HCT116 (cell line): Measurements from ENCODE around the gene SLC28A2. TPM values are rescaled to one million over a fixed set of nuclear protein-coding genes. Genes with fewer than 3 reads are reported as not detected.

Experiments
- ATAC-seq: fragments of 200-7000 bp; cut with Tn5 transposase; 2 replicates; pipeline ENCODE4 v1.9.1; 2020; ENCODE audit warnings: mild to moderate bottlenecking, moderate library complexity
- BruUV-seq: library from RNA; stranded (reverse); fragments of 400-500 nt; replicated peaks from 2 replicates; lab custom pipeline; 2021; lab: Mats Ljungman, UMichigan
- CTCF ChIA-PET: fragments of 300-600 bp; sonication (Branson Sonifier 250); formaldehyde crosslinking; loops from one replicate; lab custom pipeline; 2021; ENCODE audit warnings: antibody characterized with exemption; lab: Charles Lee
- POLR2A ChIA-PET: fragments of 300-600, 350-600 bp; sonication (Branson Sonifier 250); formaldehyde crosslinking; loops from one replicate; lab custom pipeline; 2021; ENCODE audit warnings: antibody characterized with exemption; lab: Charles Lee
- RAD21 ChIA-PET, 2 experiments: fragments of 300-600 bp; sonication (Branson Sonifier 250); formaldehyde crosslinking; loops; one replicate each; lab custom pipeline; 2023; ENCODE audit warnings: low total read pairs in 2 of 2; ENCODE audit not compliant: uncharacterized antibody in 2 of 2, unreplicated experiment in 2 of 2, low non-redundant PET in 1 of 2; lab: Charles Lee
- DNase-seq: peaks from one replicate; pipeline ENCODE4 v3.0.0-alpha.2; 2010; ENCODE audit warnings: low read depth, low spot score
- H2AFZ ChIP-seq: fragments of 200-600 bp; shearing (Covaris generic), sonication (generic); 2 replicates; pipeline ENCODE4 v1.6.1; 2017; ENCODE audit warnings: low read depth, mixed run types, mixed read lengths, antibody characterized with exemption, low read length; ENCODE audit not compliant: poor library complexity, severe bottlenecking
- H3K27ac ChIP-seq: 2 replicates; pipeline ENCODE4 v1.5.1; 2012; ENCODE audit warnings: low read depth, low read length
- H3K27me3 ChIP-seq: fragments of 200-600 bp; sonication (generic); 2 replicates; pipeline ENCODE4 v1.6.1; 2016; ENCODE audit warnings: mixed run types, low read length, mixed read lengths; ENCODE audit not compliant: insufficient read depth
- H3K36me3 ChIP-seq, 2 experiments: fragments of 200-500 bp in 1 of 2; fragments of 200-600 bp in 1 of 2; sonication (Bioruptor generic) in 1 of 2; sonication (generic) in 1 of 2; 2 replicates each; pipeline versions ENCODE4 v1.5.1 to v1.6.1; 2014 to 2016; ENCODE audit warnings: low read length in 2 of 2, inconsistent platforms in 1 of 2, mixed read lengths in 1 of 2, mixed run types in 1 of 2; ENCODE audit not compliant: insufficient read depth in 2 of 2, control insufficient read depth in 1 of 2
- H3K4me1 ChIP-seq, 2 experiments: fragments of 200-600 bp in 1 of 2; sonication (generic) in 1 of 2; 2 replicates each; pipeline versions ENCODE4 v1.5.1 to v1.6.1; 2012 to 2017; ENCODE audit warnings: low read length in 2 of 2, inconsistent platforms in 1 of 2, mild to moderate bottlenecking in 1 of 2, mixed read lengths in 1 of 2, mixed run types in 1 of 2, moderate library complexity in 1 of 2; ENCODE audit not compliant: insufficient read depth in 2 of 2, control insufficient read depth in 1 of 2
- H3K4me2 ChIP-seq: fragments of 200-600 bp; sonication (generic); 2 replicates; pipeline ENCODE4 v1.6.1; 2017; ENCODE audit warnings: mixed run types, low read length, mixed read lengths
- H3K4me3 ChIP-seq, 2 experiments: fragments of 200-600 bp in 1 of 2; sonication (generic) in 1 of 2; replicated peaks in 1 of 2; 2 replicates each; pipeline ENCODE4 v1.5.1; 2011 to 2016; ENCODE audit warnings: low read length in 2 of 2, control low read depth in 1 of 2, low read depth in 1 of 2, mild to moderate bottlenecking in 1 of 2, mixed read lengths in 1 of 2, mixed run types in 1 of 2
- H3K79me2 ChIP-seq: fragments of 200-600 bp; sonication (generic); 2 replicates; pipeline ENCODE4 v1.6.1; 2017; ENCODE audit warnings: mild to moderate bottlenecking, mixed run types, low read length, moderate library complexity, mixed read lengths; ENCODE audit not compliant: insufficient read depth
- H3K9ac ChIP-seq: fragments of 200-600 bp; sonication (generic); 2 replicates; pipeline ENCODE4 v1.6.1; 2016; ENCODE audit warnings: low read length, mixed read lengths
- H3K9me2 ChIP-seq: fragments of 200-600 bp; sonication (generic), shearing (Covaris generic); 2 replicates; pipeline ENCODE4 v1.6.1; 2017; ENCODE audit warnings: mixed run types, mild to moderate bottlenecking, moderate library complexity; ENCODE audit not compliant: insufficient read depth
- H3K9me3 ChIP-seq, 2 experiments: fragments of 200-500 bp in 1 of 2; fragments of 200-600 bp in 1 of 2; sonication (Bioruptor generic) in 1 of 2; sonication (generic) in 1 of 2; 2 replicates each; pipeline ENCODE4 v1.6.1; 2014 to 2017; ENCODE audit warnings: low read length in 2 of 2, mixed read lengths in 2 of 2, inconsistent platforms in 1 of 2, low read depth in 1 of 2, mild to moderate bottlenecking in 1 of 2, mixed run types in 1 of 2, moderate library complexity in 1 of 2; ENCODE audit not compliant: control insufficient read depth in 1 of 2, insufficient read depth in 1 of 2
- H4K20me1 ChIP-seq: fragments of 200-600 bp; sonication (generic), shearing (Covaris generic); 2 replicates; pipeline ENCODE4 v1.6.1; 2017; ENCODE audit warnings: mixed run types, mild to moderate bottlenecking, moderate library complexity; ENCODE audit not compliant: insufficient read depth
- CBX3 ChIP-seq: IDR thresholded peaks from 2 replicates; pipeline ENCODE4 v1.6.1; 2012; ENCODE audit warnings: low read depth
- EGR1 ChIP-seq: IDR thresholded peaks from 2 replicates; pipeline ENCODE4 v1.6.1; 2012; ENCODE audit warnings: low read depth
- EZH2 ChIP-seq: fragments of 200-600 bp; sonication (generic); IDR thresholded peaks from 2 replicates; pipeline ENCODE4 v1.6.1; 2017; ENCODE audit warnings: antibody characterized with exemption, mixed run types
- POLR2A ChIP-seq: IDR thresholded peaks from 2 replicates; pipeline ENCODE4 v1.7.0; 2011; ENCODE audit warnings: borderline replicate concordance; ENCODE audit not compliant: insufficient read depth, insufficient read length; ENCODE audit errors: extremely low read depth
- POLR2AphosphoS5 ChIP-seq: IDR thresholded peaks from 2 replicates; pipeline ENCODE4 v1.6.1; 2011; ENCODE audit warnings: mild to moderate bottlenecking, low read depth, low read length, moderate library complexity
- RAD21 ChIP-seq: IDR thresholded peaks from 2 replicates; pipeline ENCODE4 v1.6.1; 2012; ENCODE audit warnings: low read depth, mild to moderate bottlenecking
- TCF7L2 ChIP-seq: IDR thresholded peaks from 2 replicates; pipeline ENCODE4 v1.7.0; 2011; ENCODE audit warnings: borderline replicate concordance, inconsistent platforms; ENCODE audit not compliant: insufficient read depth, insufficient read length; ENCODE audit errors: extremely low read depth
- ZFX ChIP-seq: fragments of 450-650 bp; IDR thresholded peaks from 2 replicates; pipeline ENCODE4 v1.6.1; 2017
- ZNF274 ChIP-seq: fragments of 200-500 bp; sonication (Bioruptor generic); IDR thresholded peaks from 2 replicates; pipeline ENCODE4 v1.6.1; 2014; ENCODE audit warnings: mild to moderate bottlenecking, low read depth, low read length, inconsistent platforms
- intact Hi-C: fragments of 100-400 bp; cut with micrococcal nuclease; formaldehyde crosslinking; loops from 2 replicates; pipeline ENCODE4 v1.10.0; 2022
- total RNA-seq: library from RNA; stranded (reverse); gene quantifications from one replicate; pipeline ENCODE4 v1.2.1, GENCODE V29; 2021; ENCODE audit not compliant: unreplicated experiment
- TF ChIP-seq, protein P1 (sequence below): IDR thresholded peaks from 2 replicates; pipeline ENCODE4 v1.6.1; 2011; ENCODE audit warnings: mild to moderate bottlenecking, low read length, moderate library complexity; ENCODE audit not compliant: insufficient replicate concordance; ENCODE audit errors: extremely low read depth

The SLC28A2 gene
- total RNA-seq, 1 experiment from 2014 or later, result not detected

DNA sequence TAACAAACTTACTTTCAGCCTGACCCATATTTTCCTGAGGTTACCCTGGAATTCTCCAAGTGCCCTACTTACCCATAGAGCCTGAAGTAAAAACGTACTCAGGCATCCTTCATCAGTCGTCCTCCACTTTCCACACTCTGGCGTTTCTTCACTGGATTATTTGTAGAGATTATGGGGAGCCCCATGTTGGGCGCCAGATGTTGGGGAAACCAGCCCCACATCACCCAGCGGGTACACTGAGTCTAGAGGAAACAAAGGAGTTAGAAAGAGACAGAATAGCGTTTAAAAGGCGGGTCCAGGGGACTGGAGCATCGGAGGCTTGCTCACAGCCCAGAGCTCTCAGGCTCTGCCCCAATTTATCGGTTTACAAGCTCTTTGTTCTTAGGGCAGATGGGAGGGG is 9.7 kb upstream of the SLC28A2 start:
- H3K79me2 ChIP-seq, result no peaks in the 10 kb centered on the region
- no peak overlapping the region for H3K9ac ChIP-seq
- H3K9me3 ChIP-seq, result peaks cover 21 to 23% of the 10 kb centered on the region in 2 experiments; a peak in 2 of 4 replicates
- ChIA-PET CTCF (interaction anchor here (2.1 kb wide), 1 partner anchor 10 kb away, joined by 4 read pairs; no protein-coding TSS in a partner anchor), POLR2A (no interaction called here), RAD21 (no interaction called here)
- no peak overlapping the region for H3K27ac ChIP-seq
- no peak overlapping the region for H3K4me3 ChIP-seq
- H3K4me1 ChIP-seq, result no peaks in the 10 kb centered on the region
- H3K36me3 ChIP-seq, result no peaks in the 10 kb centered on the region
- ATAC-seq (no peak), DNase-seq (no peak)
- H4K20me1 ChIP-seq, result no peaks in the 10 kb centered on the region
- TF ChIP-seq EGR1, result no peak
- TF ChIP-seq ZFX, result no peak
- TF ChIP-seq CBX3, result peak; percentile 20; the same call in 1 of the 2 replicates
- H3K9me2 ChIP-seq, result no peaks in the 10 kb centered on the region
- BruUV-seq, result no TSS peak
- H2AFZ ChIP-seq, result no peak overlapping the region
- no peaks in the 10 kb centered on the region for H3K27me3 ChIP-seq
- no peak overlapping the region for H3K4me2 ChIP-seq
- intact Hi-C loops, result no loop called here

GRCh38 chr15:45249125-45249780 is 2.8 kb upstream of the SLC28A2 start:
- H3K9ac ChIP-seq, result no peak overlapping the region
- no peak overlapping the region for H3K4me2 ChIP-seq
- H2AFZ ChIP-seq, result no peak overlapping the region
- H3K4me3 ChIP-seq, result no peak overlapping the region
- no peaks in the 10 kb centered on the region for H3K4me1 ChIP-seq
- H3K27ac ChIP-seq, result no peak overlapping the region
- no peaks in the 10 kb centered on the region for H3K9me2 ChIP-seq
- intact Hi-C loops, result no loop called here
- ChIA-PET RAD21 (no interaction called here), POLR2A (no interaction called here), CTCF (interaction anchor here (1.0 kb wide), 1 partner anchor 122 kb away, joined by 3 read pairs; no protein-coding TSS in a partner anchor)
- ATAC-seq (no peak), DNase-seq (no peak)
- TF ChIP-seq POLR2A (no peak), EZH2 (no peak), RAD21 (no peak), ZNF274 (no peak), POLR2AphosphoS5 (no peak), TCF7L2 (no peak)
- TF ChIP-seq, protein P1, sequence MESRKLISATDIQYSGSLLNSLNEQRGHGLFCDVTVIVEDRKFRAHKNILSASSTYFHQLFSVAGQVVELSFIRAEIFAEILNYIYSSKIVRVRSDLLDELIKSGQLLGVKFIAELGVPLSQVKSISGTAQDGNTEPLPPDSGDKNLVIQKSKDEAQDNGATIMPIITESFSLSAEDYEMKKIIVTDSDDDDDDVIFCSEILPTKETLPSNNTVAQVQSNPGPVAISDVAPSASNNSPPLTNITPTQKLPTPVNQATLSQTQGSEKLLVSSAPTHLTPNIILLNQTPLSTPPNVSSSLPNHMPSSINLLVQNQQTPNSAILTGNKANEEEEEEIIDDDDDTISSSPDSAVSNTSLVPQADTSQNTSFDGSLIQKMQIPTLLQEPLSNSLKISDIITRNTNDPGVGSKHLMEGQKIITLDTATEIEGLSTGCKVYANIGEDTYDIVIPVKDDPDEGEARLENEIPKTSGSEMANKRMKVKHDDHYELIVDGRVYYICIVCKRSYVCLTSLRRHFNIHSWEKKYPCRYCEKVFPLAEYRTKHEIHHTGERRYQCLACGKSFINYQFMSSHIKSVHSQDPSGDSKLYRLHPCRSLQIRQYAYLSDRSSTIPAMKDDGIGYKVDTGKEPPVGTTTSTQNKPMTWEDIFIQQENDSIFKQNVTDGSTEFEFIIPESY, result no peak
- BruUV-seq, result no TSS peak
- H3K36me3 ChIP-seq, result no peaks in the 10 kb centered on the region
- no peaks in the 10 kb centered on the region for H4K20me1 ChIP-seq
- no peaks in the 10 kb centered on the region for H3K27me3 ChIP-seq
- no peaks in the 10 kb centered on the region for H3K79me2 ChIP-seq
- no peaks in the 10 kb centered on the region; a peak in 2 of 4 replicates for H3K9me3 ChIP-seq
